ENCODE results near the gene ZBTB4.

The ZBTB4 gene, protein sequence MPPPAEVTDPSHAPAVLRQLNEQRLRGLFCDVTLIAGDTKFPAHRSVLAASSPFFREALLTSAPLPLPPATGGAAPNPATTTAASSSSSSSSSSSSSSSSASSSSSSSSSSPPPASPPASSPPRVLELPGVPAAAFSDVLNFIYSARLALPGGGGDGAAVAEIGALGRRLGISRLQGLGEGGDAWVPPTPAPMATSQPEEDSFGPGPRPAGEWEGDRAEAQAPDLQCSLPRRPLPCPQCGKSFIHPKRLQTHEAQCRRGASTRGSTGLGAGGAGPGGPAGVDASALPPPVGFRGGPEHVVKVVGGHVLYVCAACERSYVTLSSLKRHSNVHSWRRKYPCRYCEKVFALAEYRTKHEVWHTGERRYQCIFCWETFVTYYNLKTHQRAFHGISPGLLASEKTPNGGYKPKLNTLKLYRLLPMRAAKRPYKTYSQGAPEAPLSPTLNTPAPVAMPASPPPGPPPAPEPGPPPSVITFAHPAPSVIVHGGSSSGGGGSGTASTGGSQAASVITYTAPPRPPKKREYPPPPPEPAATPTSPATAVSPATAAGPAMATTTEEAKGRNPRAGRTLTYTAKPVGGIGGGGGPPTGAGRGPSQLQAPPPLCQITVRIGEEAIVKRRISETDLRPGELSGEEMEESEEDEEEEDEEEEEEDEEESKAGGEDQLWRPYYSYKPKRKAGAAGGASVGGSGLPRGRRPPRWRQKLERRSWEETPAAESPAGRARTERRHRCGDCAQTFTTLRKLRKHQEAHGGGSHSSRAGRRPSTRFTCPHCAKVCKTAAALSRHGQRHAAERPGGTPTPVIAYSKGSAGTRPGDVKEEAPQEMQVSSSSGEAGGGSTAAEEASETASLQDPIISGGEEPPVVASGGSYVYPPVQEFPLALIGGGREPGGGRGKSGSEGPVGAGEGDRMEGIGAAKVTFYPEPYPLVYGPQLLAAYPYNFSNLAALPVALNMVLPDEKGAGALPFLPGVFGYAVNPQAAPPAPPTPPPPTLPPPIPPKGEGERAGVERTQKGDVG

DNA sequence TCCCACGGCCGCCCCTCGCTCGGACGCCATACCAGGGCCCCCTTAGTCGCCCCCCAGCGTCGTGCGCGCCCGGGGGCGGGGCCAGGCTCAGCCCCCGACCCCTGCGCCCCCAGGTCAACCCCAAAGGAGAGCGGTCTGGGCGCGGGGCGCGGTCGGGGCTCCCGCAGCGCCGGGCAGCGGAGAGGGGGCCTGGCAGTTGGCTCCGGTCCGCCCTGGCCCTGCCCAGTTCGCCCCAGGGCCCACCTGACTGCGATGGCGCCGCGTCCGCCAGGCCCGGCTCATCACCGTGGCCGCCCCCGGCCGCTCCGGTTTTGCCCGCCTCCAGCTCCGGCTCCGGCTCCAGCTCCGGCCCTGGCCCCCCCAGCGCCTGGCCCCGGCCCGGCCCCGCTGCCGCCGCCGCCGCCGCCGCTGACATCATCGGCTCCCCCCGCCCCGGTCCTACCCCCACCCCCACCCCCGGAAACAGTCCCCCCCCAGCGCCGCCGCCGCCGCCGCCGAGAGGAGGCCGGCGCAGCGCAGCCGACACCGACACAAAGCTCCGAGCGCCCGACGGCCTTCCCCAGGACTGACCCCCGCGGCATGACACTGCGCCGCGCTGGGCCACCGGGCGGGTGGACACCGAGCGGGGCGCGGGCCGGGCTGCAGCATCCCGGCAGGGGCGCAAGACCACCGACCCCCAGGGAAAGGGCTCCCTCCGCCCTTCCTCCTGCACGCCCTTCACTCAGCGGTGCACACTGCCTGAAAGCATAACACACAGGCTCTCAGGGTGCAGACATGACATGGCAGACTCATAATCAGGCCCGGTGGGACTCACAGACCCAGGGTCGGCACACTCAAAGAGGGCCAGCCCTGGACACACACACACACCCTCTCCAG lies at the start of gene ZBTB4:
Gene ZBTB4, minus strand, starts transcription at position 419 of the 876 bp plus-strand sequence. CDS start 12,830 bp downstream, outside the sequence.
- H3K27ac Mint-ChIP-seq = peak within 1 kb of the TSS; percentile 95
- H3K36me3 Mint-ChIP-seq = peaks cover 2% of the 10 kb centered on the region
- peaks cover 63% of the 10 kb centered on the region for H3K4me1 Mint-ChIP-seq (ENCODE audit: low read depth)

DNA sequence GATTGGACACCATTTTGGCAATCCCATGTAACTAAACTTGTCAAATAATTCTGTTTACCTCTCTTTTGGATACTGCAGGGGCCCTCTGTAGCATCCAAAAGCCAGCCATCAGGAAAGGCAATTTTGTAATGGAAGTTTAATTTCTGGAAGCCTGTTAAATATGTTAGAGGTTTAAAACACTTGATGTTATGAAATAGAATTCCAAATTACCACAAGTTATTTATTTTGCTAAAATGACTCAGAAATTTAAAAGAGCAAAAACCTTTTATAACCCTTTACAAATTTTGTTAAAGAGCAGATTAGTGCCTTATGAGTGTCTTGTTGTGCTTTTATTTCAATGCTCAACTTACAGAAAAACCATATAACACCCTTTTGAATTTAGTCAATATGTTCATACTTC lies 49.4 kb upstream of the ZBTB4 start:
- H3K36me3 Mint-ChIP-seq = no peaks in the 10 kb centered on the region
- H3K4me3 Mint-ChIP-seq = no peak overlapping the region
- H3K27me3 Mint-ChIP-seq = no peaks in the 10 kb centered on the region
- H3K27ac Mint-ChIP-seq = no peak overlapping the region
- no peaks in the 10 kb centered on the region for H3K9me3 Mint-ChIP-seq (ENCODE audit: low read depth)
- no peaks in the 10 kb centered on the region for H3K4me1 Mint-ChIP-seq (ENCODE audit: low read depth)

More for the DNA sequence above, at the start of gene ZBTB4:
- Mint-ChIP-seq H3K9me3 (ENCODE audit: low read depth) (no peaks in the 10 kb centered on the region), H3K4me3 (peak within 1 kb of the TSS; percentile 99), H3K27me3 (no peaks in the 10 kb centered on the region)

- Mint-ChIP-seq H3K27me3 (no peaks in the 10 kb centered on the region), H3K4me1 (ENCODE audit: low read depth) (peaks cover 3% of the 10 kb centered on the region), H3K27ac (no peak overlapping the region), H3K36me3 (no peaks in the 10 kb centered on the region), H3K4me3 (no peak overlapping the region), H3K9me3 (ENCODE audit: low read depth) (no peaks in the 10 kb centered on the region)
Observed at GRCh38 chr17:7523033-7523432, 43.6 kb upstream of the ZBTB4 start.

- Mint-ChIP-seq H3K4me3 (no peak overlapping the region), H3K27ac (peak overlapping the region; percentile 19), H3K4me1 (ENCODE audit: low read depth) (peaks cover 3% of the 10 kb centered on the region), H3K36me3 (peaks cover 2% of the 10 kb centered on the region), H3K9me3 (ENCODE audit: low read depth) (no peaks in the 10 kb centered on the region), H3K27me3 (no peaks in the 10 kb centered on the region)
Observed at GRCh38 chr17:7515911-7516610, 36.6 kb upstream of the ZBTB4 start.

- H3K27ac Mint-ChIP-seq = no peak overlapping the region
- peaks cover 3% of the 10 kb centered on the region for H3K4me1 Mint-ChIP-seq (ENCODE audit: low read depth)
- H3K27me3 Mint-ChIP-seq = no peaks in the 10 kb centered on the region
- H3K36me3 Mint-ChIP-seq = peaks cover 4% of the 10 kb centered on the region
- H3K4me3 Mint-ChIP-seq = no peak overlapping the region
- no peaks in the 10 kb centered on the region for H3K9me3 Mint-ChIP-seq (ENCODE audit: low read depth)
Observed at GRCh38 chr17:7513850-7514419, 34.5 kb upstream of the ZBTB4 start.

DNA sequence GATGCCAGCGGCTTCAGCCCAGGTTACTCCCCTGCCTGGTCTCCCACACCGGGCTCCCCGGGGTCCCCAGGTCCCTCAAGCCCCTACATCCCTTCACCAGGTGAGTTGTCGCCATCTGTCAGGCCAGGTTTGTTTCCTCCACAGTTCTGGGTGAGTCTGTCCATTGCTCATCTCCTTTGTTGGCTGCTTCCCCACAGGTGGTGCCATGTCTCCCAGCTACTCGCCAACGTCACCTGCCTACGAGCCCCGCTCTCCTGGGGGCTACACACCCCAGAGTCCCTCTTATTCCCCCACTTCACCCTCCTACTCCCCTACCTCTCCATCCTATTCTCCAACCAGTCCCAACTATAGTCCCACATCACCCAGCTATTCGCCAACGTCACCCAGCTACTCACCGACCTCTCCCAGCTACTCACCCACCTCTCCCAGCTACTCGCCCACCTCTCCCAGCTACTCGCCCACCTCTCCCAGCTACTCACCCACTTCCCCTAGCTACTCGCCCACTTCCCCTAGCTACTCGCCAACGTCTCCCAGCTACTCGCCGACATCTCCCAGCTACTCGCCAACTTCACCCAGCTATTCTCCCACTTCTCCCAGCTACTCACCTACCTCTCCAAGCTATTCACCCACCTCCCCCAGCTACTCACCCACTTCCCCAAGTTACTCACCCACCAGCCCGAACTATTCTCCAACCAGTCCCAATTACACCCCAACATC lies 33.6 kb upstream of the ZBTB4 start:
- H3K4me3 Mint-ChIP-seq = no peak overlapping the region
- no peaks in the 10 kb centered on the region for H3K9me3 Mint-ChIP-seq (ENCODE audit: low read depth)
- no peaks in the 10 kb centered on the region for H3K27me3 Mint-ChIP-seq
- peaks cover 4% of the 10 kb centered on the region for H3K36me3 Mint-ChIP-seq
- no peak overlapping the region for H3K27ac Mint-ChIP-seq
- peaks cover 3% of the 10 kb centered on the region for H3K4me1 Mint-ChIP-seq (ENCODE audit: low read depth)

- no peaks in the 10 kb centered on the region for H3K9me3 Mint-ChIP-seq (ENCODE audit: low read depth)
- H3K4me1 Mint-ChIP-seq (ENCODE audit: low read depth) = peaks cover 3% of the 10 kb centered on the region
- H3K36me3 Mint-ChIP-seq = peaks cover 4% of the 10 kb centered on the region
- H3K4me3 Mint-ChIP-seq = no peak overlapping the region
- no peaks in the 10 kb centered on the region for H3K27me3 Mint-ChIP-seq
- H3K27ac Mint-ChIP-seq = no peak overlapping the region
Observed at GRCh38 chr17:7512105-7512504, 32.7 kb upstream of the ZBTB4 start.

DNA sequence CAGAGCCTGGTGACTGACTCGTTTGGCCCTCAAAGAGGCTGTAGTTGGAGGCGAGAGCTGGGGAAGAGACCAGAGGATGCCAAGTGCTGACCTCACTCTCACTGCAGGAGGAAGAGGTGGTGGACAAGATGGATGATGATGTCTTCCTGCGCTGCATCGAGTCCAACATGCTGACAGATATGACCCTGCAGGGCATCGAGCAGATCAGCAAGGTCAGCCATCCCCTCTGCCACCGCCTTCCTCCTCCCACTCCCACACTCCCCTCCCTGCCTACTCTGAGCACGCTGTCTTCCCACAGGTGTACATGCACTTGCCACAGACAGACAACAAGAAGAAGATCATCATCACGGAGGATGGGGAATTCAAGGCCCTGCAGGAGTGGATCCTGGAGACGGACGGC lies 31.7 kb upstream of the ZBTB4 start:
- Mint-ChIP-seq H3K4me3 (no peak overlapping the region), H3K27me3 (no peaks in the 10 kb centered on the region), H3K27ac (peak overlapping the region; percentile 29), H3K4me1 (ENCODE audit: low read depth) (peaks cover 3% of the 10 kb centered on the region), H3K36me3 (peaks cover 7% of the 10 kb centered on the region), H3K9me3 (ENCODE audit: low read depth) (no peaks in the 10 kb centered on the region)

DNA sequence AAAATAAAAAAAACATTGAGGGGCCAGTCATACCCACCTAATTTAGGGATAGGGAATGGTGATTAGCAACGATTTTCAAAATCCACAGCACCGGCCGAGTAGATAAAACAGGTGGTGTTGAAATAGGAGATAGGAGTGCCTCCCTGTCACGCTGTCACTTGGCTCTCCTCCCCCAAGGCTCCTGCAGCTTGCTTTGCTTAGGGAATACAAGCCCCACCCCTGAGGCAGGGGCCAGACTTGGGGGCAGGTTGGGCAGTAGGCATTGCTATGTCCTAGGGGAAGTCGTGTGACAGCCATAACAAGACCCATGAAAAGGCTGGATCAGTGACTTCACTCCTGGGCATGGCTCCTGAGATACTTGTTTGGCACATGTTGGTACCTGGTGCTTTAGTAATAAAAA lies 30.5 kb upstream of the ZBTB4 start:
- Mint-ChIP-seq H3K36me3 (peaks cover 8% of the 10 kb centered on the region), H3K27me3 (no peaks in the 10 kb centered on the region), H3K27ac (no peak overlapping the region), H3K4me3 (no peak overlapping the region), H3K4me1 (ENCODE audit: low read depth) (peaks cover 3% of the 10 kb centered on the region), H3K9me3 (ENCODE audit: low read depth) (no peaks in the 10 kb centered on the region)

GRCh38 chr17:7508846-7509245 lies 29.4 kb upstream of the ZBTB4 start:
- H3K27ac Mint-ChIP-seq = no peak overlapping the region
- no peaks in the 10 kb centered on the region for H3K4me1 Mint-ChIP-seq (ENCODE audit: low read depth)
- no peaks in the 10 kb centered on the region for H3K9me3 Mint-ChIP-seq (ENCODE audit: low read depth)
- peaks cover 8% of the 10 kb centered on the region for H3K36me3 Mint-ChIP-seq
- H3K27me3 Mint-ChIP-seq = no peaks in the 10 kb centered on the region
- H3K4me3 Mint-ChIP-seq = no peak overlapping the region

GRCh38 chr17:7508145-7508544 lies 28.7 kb upstream of the ZBTB4 start:
- H3K4me3 Mint-ChIP-seq = no peak overlapping the region
- no peaks in the 10 kb centered on the region for H3K4me1 Mint-ChIP-seq (ENCODE audit: low read depth)
- H3K27me3 Mint-ChIP-seq = no peaks in the 10 kb centered on the region
- no peak overlapping the region for H3K27ac Mint-ChIP-seq
- H3K9me3 Mint-ChIP-seq (ENCODE audit: low read depth) = no peaks in the 10 kb centered on the region
- H3K36me3 Mint-ChIP-seq = peaks cover 8% of the 10 kb centered on the region

- Mint-ChIP-seq H3K4me1 (ENCODE audit: low read depth) (no peaks in the 10 kb centered on the region), H3K27ac (no peak overlapping the region), H3K9me3 (ENCODE audit: low read depth) (no peaks in the 10 kb centered on the region), H3K4me3 (no peak overlapping the region), H3K27me3 (no peaks in the 10 kb centered on the region), H3K36me3 (peaks cover 8% of the 10 kb centered on the region)
Observed at GRCh38 chr17:7503521-7503920, 24.1 kb upstream of the ZBTB4 start.

GRCh38 chr17:7502987-7503386 lies 23.6 kb upstream of the ZBTB4 start:
- no peak overlapping the region for H3K27ac Mint-ChIP-seq

More at GRCh38 chr17:7502987-7503386, 23.6 kb upstream of the ZBTB4 start:
- H3K9me3 Mint-ChIP-seq (ENCODE audit: low read depth) = no peaks in the 10 kb centered on the region
- no peaks in the 10 kb centered on the region for H3K27me3 Mint-ChIP-seq
- no peaks in the 10 kb centered on the region for H3K4me1 Mint-ChIP-seq (ENCODE audit: low read depth)
- peaks cover 8% of the 10 kb centered on the region for H3K36me3 Mint-ChIP-seq
- no peak overlapping the region for H3K4me3 Mint-ChIP-seq
